GM19463 (cell line): ENCODE measurements around the gene PGM1.
A peak's percentile ranks its signal among the peaks of the same experiment; 100 is the strongest.

Experiments used
- ATAC-seq: cut with Tn5 transposase; IDR thresholded peaks from one replicate; pipeline ENCODE4 v1.9.1; 2021; ENCODE audit warnings: mild to moderate bottlenecking, moderate library complexity; ENCODE audit not compliant: unreplicated experiment

Gene PGM1

GRCh38 chr1:63693944-63694571, 100.8 kb downstream of the PGM1 start:
- peak; percentile 59 for ATAC-seq

GRCh38 chr1:63698001-63698838, 105.0 kb downstream of the PGM1 start:
- ATAC-seq: no peak

- no peak for ATAC-seq
Measured at GRCh38 chr1:63701187-63701586, 108.0 kb downstream of the PGM1 start.

GRCh38 chr1:63703701-63704107, 110.5 kb downstream of the PGM1 start:
- no peak for ATAC-seq

- no peak for ATAC-seq
Measured at GRCh38 chr1:63704443-63704842, 111.2 kb downstream of the PGM1 start.

GRCh38 chr1:63705078-63705477, 111.9 kb downstream of the PGM1 start:
- peak; percentile 94 for ATAC-seq

GRCh38 chr1:63709267-63709828, 116.1 kb downstream of the PGM1 start:
- ATAC-seq: no peak
